ENCODE data around the gene TMEM52. TPM values are rescaled to one million over a fixed set of nuclear protein-coding genes. Genes with fewer than 3 reads are reported as not detected.
A peak's percentile ranks its signal among the peaks of the same experiment; 100 is the strongest.

Gene TMEM52
- total and polyA plus RNA-seq, 2 of the 13 experiments (the other 11 are each of a cell fraction or from before 2014, with no cell fraction given), result 13.2 to 18.7 TPM

- TF ChIP-seq ZNF687 (CRISPR knock-in tag; IDR thresholded peaks at IDR 0.05) (peak; percentile 70), GABPA (IDR thresholded peaks at IDR 0.05; ENCODE audit: low read depth, low read length) (no peak), GABPA (CRISPR knock-in tag; IDR thresholded peaks at IDR 0.05; ENCODE audit: low read depth) (peak; percentile 65), ELF3 (CRISPR knock-in tag; IDR thresholded peaks at IDR 0.05) (peak; percentile 57; the same call in 1 of the 2 replicates), THAP11 (CRISPR knock-in tag; IDR thresholded peaks at IDR 0.05) (no peak), ZXDC (CRISPR knock-in tag; IDR thresholded peaks at IDR 0.05) (no peak), POGZ (CRISPR knock-in tag; IDR thresholded peaks at IDR 0.05) (no peak), ZNF839 (CRISPR knock-in tag; IDR thresholded peaks at IDR 0.05; ENCODE audit: borderline replicate concordance) (peak; percentile 16; the same call in 1 of the 2 replicates), TCF7 (IDR thresholded peaks at IDR 0.05; ENCODE audit: low read depth) (peak; percentile 61; the same call in 1 of the 2 replicates), ZMYM2 (CRISPR knock-in tag; IDR thresholded peaks at IDR 0.05) (no peak), TSC22D2 (CRISPR knock-in tag; IDR thresholded peaks at IDR 0.05; ENCODE audit: borderline replicate concordance) (no peak), RORA (CRISPR knock-in tag; IDR thresholded peaks at IDR 0.05) (no peak), PPARG (CRISPR knock-in tag; conservative IDR thresholded peaks at IDR 0.05) (no peak)
Measured at GRCh38 chr1:1955621-1956094, 36.6 kb upstream of the TMEM52 start (continued).
